Frontal cortex (tissue), 4 donors: ENCODE results near the gene PLEKHN1. TPM values are rescaled to one million over a fixed set of nuclear protein-coding genes. Genes with fewer than 3 reads are reported as not detected.
A peak's percentile ranks its signal among the peaks of the same experiment; 100 is the strongest.
"Not testable (repeated sequence)": the region's sequence is repeated elsewhere in the genome, so short reads cannot be mapped to it uniquely, and the experiment has no call there.

ENCODE experiments used
- DNase-seq, 2 donors: peaks; one replicate each; pipeline ENCODE4 v3.0.0; 2012; ENCODE audit warnings: low spot score in 2 of 2
- FAIRE-seq: peaks from 2 replicates; lab custom pipeline; 2012; peaks lifted over from hg19 to GRCh38; lab: Jason Lieb, UNC
- total RNA-seq: library from RNA; depleted of rRNA; stranded (reverse); fragments of >200 nt; gene quantifications from one replicate; pipeline ENCODE4 v1.2.3, GENCODE V29; 2014
- donor health status: control.
- donor health status: control.
- donor health status: control.

PLEKHN1 gene
- total RNA-seq, 1 donor from 2014 or later, result not detected

DNA sequence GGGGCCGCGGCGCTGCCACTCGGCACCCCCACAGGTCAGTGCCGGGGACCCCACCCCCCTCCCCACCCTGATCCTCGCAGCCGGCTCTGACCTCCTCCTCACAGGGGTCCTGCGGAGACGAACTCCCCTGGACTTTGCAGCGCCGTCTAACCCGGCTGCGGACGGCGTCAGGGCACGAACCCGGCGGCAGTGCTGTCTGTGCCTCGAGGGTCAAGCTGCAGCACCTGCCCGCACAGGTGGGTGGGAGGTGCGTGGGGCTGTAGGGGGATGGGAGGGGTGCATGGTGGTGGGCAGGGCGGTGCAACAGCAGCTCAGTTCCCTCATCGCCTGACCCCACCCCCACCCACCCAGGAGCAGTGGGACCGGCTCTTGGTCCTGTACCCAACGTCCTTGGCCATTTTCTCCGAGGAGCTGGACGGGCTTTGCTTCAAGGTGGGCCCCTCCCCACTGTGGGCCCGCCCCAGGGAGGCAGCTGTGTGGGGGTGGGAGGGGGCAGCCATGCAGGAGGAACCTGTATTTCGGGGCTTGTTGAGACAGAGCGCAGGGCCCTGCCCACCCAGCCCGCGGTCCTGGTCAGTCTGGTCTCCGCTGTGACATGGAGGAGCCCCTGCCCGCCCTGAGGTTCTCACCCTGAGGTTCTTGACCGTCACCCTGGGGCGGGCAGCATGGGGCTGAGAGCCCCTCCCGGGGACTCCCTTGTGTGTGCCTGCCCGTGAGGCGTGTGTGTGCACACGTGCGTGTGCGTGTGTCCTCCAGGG lies 4.9 kb downstream of the PLEKHN1 start:
- no peak for DNase-seq
- no peak for FAIRE-seq

DNA sequence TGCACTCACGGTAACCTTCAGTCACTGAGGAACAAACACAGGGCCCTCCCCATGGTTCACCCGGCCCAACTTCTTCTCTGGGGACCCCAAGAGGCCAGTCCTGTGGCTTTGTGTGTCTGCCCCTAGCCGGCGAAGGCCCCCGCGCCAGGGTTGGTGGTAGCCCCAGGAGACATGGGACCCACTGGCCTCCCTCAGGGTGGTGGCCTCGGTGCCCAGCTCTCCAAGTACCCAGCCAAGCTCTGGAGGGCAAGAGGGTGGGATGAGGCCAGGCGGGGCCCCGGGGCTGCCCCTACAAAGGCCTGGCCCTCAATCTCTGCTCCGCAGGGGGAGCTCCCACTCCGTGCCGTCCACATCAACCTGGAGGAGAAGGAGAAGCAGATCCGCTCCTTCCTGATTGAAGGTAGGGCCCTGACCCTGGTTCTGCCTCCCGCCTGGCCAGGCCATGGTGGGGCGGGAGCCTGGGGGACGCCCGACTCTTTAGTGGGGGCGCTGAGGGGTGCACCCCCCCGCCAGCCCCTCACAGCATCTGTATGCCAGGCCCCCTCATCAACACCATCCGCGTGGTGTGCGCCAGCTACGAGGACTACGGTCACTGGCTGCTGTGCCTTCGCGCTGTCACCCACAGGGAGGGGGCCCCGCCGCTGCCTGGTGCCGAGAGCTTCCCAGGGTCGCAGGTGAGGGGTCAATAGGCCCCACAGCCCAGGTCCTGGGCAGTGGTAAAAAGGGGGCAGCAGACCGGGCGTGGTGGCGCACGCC lies 5.6 kb downstream of the PLEKHN1 start:
- FAIRE-seq, result no peak
- DNase-seq, result no peak

DNA sequence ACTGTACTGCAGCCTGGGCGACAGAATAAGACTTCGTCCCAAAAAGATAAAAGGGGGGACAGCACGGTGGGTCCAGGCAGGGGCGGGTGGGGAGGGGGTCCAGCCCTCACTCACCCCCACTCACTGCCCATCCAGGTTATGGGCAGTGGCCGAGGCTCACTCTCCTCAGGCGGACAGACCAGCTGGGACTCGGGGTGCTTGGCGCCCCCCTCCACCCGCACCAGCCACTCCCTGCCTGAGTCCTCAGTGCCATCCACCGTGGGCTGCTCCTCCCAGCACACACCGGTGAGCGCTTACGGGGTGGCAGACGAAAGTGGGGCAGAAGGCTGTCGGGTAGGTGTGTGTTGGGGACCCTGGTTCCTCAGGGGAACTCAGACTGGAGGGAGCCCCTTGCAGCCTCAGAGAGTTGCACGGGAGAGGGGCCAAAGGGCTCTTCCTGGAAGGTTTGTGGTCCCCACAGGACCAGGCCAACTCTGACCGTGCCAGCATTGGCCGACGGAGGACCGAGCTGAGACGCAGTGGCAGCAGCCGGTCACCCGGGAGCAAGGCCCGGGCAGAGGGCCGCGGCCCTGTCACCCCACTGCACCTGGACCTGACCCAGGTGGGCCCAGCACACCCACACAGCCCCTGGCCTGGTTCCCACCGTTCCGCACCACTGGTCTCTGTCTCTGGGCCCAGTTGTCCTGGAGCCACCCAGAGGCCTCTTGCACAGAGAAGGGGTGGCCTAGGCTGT lies 6.6 kb downstream of the PLEKHN1 start:
- no peak for FAIRE-seq
- DNase-seq, result no peak

DNA sequence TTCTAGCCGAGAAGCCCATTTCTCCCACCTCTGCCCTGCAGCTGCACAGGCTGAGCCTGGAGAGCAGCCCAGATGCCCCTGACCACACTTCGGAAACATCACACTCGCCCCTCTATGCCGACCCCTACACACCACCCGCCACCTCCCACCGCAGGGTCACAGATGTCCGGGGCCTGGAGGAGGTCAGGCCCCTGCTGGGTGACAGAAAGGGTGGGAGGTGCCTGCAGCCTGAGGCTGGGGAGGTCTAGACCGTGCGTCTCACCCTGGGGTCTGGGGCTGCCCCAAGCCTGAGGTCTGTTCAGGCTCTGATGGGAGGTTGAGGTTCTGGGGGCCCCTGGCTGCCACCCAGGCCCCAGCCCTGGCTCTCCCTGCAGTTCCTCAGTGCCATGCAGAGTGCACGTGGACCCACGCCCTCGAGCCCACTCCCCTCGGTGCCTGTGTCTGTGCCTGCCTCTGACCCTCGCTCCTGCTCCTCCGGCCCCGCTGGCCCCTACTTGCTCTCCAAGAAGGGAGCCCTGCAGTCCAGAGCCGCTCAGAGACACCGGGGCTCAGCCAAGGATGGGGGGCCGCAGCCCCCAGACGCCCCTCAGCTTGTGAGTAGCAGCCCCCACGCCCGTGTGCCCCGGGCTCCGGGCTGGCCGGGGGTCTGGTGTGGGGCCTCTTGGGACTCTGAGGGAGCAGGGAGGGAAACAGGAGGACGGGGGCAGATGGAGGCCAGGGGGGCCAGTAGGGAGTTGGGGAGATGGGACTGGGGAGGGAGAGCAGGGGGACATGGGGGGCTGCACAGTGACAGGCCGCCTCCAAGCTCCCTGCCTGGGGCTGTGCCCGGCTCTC lies 7.4 kb downstream of the PLEKHN1 start:
- FAIRE-seq (no peak), DNase-seq (no peak)

DNA sequence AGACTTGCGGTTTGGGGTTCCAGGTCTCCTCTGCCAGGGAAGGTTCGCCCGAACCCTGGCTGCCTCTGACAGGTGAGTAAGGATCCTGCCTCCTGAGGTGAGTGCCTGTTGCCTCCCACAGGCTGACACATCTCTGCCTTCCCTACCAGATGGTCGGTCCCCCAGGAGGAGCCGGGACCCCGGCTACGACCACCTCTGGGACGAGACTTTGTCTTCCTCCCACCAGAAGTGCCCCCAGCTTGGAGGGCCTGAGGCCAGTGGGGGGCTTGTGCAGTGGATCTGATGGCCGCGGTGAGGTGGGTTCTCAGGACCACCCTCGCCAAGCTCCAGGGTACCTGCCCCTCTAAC lies 8.0 kb downstream of the PLEKHN1 start:
- no peak for DNase-seq
- FAIRE-seq, result no peak

DNA sequence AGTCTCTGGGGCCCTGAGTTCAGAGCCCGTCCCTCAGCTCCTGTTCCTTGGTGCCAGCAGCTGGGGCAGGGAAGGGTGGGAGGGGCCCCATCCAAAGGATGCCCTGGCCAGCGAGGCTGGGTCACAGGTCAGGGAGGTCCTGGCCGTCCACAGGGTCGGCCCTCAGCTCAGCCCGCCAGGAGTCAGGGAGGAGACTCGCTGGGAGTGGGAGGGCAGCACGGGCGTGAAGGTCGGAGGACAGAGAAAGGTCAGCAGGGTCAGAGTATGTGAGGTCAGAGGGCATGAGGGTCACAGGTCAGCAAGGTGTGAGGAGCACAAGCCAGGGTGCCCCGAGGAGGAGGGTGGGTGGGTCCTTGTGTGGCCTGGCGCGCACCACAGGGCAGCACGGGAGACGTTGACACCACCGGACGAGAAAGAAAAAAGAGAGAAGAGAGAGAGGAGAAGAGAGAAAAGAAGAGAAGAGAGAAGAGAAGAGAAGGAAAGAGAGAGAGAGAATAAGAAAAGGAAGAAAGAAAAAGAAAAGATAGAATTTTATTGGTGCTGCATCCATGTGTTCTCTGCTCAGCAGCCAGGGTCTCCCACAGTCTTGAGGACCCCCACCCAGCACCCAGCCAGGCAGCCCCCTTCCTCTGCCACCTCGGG lies 8.5 kb downstream of the PLEKHN1 start:
- FAIRE-seq (no peak), DNase-seq (no peak)

DNA sequence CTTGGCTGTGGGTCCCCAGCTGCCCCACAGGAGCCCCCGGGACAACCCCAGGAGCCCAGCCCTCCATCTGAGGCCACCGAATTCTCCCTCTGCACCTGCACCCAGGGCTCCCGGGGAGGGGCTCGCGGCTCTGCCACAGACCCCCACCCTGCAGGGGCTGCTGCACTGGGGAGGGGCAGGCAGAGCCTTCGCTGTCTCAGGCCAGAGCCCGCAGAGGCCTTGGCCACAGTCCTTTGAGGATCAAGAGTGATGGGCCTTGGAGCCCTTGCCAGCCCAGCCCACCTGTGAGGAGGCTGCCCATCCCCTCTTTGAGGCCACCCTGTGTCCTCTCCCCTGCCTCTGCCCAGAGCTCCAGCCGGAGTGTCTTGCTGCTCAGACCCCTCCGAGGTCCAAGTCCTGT lies 9.1 kb downstream of the PLEKHN1 start:
- no peak for FAIRE-seq
- no peak for DNase-seq

DNA sequence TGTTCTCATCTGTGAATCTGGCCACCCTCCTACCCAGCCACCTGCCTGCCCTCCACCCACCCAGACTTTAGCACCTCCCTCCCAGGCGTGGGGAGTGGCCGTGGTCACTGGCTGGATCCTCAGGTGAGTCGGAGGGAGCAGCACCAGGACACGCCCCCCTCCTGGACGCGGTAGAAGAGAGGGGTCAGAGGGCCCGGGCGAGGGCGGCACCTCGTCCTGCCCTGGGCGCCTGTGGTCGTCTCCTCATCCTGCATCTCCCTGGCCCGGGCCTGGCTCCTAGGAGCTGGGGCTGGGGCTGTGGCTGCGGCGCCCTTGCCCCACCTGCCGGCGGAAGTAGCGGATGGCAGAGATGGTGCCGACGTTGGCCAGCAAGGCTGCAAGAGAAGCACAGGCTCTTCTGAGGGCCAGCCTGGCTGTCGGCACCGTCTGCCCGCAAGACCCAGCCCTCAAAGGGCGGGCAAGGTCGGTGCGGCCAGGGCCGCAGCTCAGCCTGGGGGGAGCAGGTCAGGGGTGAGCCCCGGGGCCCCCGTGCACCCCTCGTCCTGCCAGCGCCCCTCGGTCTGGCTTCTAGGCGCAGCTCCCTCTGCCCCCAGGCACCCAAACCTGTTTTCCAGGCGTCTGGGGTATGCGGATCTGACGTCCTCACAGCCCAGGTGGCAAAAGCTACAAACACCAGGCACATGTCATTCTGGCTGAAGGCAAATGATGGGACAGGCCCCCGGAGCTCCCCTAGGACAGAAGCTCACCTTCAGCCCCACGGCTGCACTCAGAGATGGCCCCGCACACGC lies 9.8 kb downstream of the PLEKHN1 start:
- FAIRE-seq (no peak), DNase-seq (peak in 1 of 2 donors; percentile 79)

DNA sequence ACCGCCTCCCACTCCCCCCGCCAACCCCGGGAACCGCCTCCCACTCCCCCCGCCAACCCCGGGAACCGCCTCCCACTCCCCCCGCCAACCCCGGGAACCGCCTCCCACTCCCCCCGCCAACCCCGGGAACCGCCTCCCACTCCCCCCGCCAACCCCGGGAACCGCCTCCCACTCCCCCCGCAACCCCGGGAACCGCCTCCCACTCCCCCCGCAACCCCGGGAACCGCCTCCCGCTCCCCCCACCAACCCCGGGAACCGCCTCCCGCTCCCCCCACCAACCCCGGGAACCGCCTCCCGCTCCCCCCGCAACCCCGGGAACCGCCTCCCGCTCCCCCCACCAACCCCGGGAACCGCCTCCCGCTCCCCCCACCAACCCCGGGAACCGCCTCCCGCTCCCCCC lies 10.5 kb downstream of the PLEKHN1 start:
- not testable (repeated sequence) for DNase-seq, FAIRE-seq

DNA sequence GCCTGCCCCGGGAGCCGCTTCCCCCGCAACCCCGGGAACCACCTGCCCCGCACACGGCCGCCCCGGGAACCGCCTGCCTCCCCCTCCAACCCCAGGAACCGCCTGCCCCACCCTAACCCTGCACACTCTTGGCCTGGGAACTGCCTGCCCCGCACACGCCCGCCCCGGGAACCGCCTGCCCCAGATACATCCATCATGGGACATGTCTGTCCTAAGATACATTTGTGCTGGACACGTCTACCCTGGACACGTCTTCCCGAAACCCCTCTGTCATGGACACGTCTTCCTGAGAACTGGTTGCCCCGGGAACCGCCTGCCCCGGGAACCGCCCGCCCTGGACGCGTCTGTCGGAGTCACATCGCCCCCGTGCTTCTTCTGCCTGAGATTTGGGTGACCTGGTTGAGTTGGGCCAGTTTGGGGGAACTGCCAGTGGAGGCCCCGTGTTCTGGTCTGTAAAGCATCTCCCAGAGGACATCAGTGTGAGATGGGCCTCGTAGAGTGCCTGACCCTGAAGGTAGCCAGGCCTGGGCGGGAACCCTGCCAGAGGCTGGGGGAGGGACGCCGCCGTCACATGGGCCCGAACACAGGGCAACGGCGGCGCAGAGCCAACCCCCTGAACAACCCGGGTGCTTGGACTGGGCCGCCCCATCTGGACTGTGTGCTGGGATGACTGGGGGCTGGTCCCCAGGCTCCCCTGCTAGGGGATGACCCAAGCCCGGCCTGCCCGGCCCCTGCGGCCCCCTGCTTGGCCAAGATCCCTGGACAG lies 12.0 kb downstream of the PLEKHN1 start:
- no peak for DNase-seq
- FAIRE-seq, result no peak

DNA sequence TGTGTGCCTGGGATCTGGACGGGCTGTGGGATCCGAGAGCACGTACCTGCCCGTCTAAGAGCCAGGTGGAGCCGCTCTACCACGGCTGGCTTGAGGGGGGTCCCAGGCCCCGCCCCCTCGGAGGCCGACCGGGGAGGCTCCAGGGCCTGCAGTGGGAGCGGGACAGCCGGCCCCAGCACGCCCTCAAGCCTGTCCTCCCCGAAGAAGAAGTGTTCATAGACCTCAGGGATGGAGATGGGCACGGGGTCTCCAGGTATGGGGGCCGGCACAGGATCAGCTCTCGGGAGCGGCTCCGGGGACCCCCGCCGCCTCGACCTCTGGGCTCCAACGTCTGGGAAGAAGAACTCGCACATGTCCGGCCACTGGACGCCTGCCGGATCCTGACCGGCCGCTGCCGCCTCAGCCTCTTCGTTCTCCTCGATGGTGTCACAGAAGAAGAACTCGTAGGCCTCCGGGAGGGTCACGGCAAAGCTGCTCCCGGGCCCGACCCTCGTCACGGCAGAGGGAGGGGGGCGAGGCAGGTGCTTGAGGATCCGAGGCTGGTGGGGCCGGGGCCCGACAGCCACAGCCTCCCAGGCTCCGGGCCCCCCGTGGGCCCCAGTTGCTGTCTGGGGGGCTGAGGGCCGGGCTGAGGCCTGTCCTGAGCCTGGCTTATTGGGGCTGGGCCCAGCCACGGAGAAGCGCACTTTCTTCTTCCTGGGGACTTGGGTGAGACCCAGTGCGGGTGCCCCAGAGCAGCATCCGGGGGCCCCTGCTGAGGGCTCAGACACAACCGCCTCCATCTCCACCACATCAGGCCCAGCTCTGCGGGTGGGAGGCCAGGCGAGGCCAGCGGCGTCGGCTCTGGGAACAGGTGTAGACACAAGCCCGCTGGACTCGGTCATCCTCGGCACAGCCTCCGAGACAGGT lies 12.8 kb downstream of the PLEKHN1 start:
- DNase-seq, result no peak
- no peak for FAIRE-seq

DNA sequence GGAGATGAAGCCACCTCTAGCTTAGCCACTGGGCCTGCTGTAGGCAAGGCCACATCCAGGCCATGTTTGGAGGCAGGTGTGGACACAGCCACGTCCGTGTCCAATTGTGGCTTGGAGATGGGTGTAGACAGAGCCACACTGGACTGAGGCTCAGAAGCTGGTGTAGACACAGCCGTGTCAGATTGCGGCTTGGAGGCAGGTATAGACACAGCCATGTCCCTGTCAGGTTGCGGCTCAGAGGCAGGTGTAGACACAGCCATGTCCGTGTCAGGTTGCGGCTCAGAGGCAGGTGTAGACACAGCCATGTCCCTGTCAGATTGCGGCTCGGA lies 13.4 kb downstream of the PLEKHN1 start:
- DNase-seq, result no peak
- no peak for FAIRE-seq

DNA sequence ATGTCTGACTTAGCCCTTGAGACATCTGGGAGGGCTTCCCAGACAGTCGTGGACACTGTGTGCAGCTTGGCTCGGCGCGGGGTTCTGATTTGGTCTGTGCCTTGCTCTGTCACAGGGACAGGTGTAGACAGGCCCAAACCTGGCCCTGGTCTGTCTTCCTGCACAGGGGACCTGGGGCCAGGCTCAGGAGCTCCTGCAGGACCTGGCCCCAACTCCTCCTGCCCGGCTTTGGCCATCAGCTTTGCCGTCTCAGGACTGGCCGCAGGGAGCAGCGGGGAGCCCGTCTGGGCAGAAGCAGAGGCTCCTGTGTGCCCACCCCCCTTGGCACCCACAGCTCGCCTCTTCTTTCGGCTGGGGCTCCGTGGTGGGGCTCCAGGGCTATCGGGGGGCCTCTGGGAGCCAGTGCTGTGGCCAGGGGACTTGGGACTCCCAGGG lies 13.9 kb downstream of the PLEKHN1 start:
- no peak for FAIRE-seq
- DNase-seq, result no peak

DNA sequence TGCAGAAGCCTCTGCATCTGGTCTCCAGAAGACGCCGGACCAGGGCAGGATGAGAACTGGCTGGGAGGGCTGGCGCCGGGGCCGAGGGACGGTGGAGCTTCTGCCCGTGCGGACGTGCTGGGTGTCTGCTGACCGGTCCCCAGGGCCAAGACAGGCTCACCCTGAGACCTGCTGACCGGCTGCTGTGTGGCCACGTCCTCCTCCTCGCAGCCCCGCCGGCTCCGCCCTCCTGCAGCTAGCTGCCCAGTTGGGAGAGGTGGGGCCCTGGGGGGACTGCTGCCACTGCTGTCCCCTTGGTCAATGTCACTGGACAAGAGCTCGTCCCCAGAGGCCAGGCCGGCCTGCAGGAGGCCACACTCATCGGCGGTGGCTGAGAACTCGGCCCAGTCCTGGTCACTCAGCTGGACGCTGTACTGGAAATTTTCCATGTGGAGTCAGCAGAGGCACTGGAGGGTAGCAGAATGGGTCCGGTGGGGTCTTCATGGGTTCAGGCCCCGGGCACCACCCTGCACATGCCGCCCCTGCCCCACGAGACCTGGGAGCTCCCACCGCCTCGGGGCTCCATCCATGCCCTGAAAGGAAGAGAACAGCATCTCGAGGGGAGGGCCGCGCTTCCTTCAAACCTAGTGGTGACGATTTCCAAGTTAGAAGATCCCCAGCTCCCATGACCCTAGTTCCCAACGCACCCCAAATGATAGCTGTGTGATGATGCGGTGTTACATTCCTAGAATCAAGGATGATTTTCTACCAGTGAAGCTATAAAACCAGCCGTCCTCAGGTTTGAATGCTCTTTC lies 14.5 kb downstream of the PLEKHN1 start:
- DNase-seq (no peak), FAIRE-seq (no peak)

DNA sequence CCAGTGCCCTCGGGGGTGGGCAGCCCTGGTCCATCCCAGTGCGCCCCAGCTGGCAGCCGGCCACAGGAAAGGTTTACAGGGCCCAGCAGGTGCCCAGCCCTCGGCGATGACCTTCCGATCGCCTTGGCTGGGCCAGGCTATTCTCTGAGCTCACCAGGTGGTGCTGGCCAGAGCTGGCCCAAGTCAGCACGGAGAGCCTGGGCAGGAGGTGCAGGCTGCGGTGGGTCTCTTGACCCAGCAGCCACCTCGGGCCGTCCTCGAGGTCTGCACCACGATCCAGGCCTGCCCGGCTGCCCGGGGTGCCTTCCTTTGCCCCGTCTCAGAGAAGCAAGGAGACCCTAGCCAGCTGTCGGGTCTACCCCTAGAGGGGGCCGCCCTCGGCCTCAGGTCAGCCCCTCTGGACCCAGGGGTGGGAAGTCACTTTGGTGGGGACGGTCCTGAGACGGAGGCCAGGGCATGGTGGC lies 15.2 kb downstream of the PLEKHN1 start:
- no peak for DNase-seq
- FAIRE-seq, result no peak

DNA sequence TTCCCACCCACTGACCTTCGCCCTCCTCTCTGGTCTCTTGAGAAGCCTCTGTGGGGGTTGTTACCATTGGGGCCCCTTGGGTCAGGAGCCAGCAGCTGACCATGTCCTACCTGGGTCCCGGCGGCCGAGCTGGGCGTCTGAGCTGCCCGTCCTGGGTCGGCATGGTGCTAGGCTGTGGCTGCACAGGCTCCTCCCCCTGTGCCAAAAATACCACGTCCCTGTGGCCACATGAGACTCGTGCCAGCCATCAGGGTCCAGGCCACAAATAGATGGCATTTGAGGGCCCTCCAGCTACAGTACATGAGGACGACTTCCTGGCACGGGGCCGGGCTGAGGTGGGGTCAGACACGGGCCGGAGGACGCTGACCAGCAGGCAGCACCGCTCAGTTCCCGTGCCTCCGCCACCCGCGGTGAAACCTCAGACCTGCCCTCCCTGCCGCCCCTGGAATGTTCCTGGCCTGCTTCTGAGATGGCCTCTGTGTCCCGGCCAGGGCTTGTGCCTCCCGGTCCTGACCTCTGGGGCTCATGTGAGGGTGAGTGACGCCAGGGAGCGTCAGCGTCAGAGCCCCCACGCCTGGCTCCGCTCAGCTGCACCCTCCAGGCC lies 15.8 kb downstream of the PLEKHN1 start, which contains the start of gene PERM1:
PERM1 (minus strand) TSS at position 139 of the 604 bp plus-strand sequence. CDS start 1,064 bp downstream, outside the sequence.
- DNase-seq (no peak), FAIRE-seq (no peak)
